ENCODE measurements around the gene LRRC10. TPM values are rescaled to one million over a fixed set of nuclear protein-coding genes. Genes with fewer than 3 reads are reported as not detected.

Gene LRRC10
- total and polyA plus RNA-seq, 5 donors, result 3.2 to 22.2 (median 21.1) TPM

DNA sequence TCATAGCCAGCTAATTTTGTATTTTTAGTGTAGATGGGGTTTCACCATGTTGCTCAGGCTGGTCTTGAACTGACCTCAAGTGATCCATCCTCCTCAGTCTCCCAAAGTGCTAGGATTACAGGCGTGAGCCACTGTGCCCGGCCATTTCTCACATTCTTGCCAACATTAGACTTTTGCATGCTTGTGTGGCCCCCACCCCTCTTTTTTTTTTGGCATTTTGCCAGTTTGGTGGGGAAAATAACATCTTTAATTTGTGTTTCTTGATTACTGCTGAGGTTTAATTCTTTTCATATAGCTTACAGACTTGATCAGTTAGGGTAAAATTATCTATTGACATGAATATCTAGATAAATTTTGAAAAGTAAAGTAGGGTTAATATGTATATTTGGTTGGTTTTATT is 21.6 kb downstream of the LRRC10 start:
- Histone ChIP-seq H3K4me1 (ENCODE audit: control insufficient read depth, insufficient read depth, low read length) (peaks cover 3% of the 10 kb centered on the region), H3K27me3 (ENCODE audit: control insufficient read depth, insufficient read depth) (no peaks in the 10 kb centered on the region), H3K9me3 (ENCODE audit: control insufficient read depth, low read length) (no peaks in the 10 kb centered on the region), H3K27ac (ENCODE audit: low read length) (no peak overlapping the region), H3K4me3 (ENCODE audit: low read length) (no peak overlapping the region)
- intact Hi-C loops (cut with DNase I), result no loop called here
- DNase-seq (no peak), ATAC-seq (no peak)
- WGBS, result 81% methylated on average over 2 of the region's 2 CpGs

DNA sequence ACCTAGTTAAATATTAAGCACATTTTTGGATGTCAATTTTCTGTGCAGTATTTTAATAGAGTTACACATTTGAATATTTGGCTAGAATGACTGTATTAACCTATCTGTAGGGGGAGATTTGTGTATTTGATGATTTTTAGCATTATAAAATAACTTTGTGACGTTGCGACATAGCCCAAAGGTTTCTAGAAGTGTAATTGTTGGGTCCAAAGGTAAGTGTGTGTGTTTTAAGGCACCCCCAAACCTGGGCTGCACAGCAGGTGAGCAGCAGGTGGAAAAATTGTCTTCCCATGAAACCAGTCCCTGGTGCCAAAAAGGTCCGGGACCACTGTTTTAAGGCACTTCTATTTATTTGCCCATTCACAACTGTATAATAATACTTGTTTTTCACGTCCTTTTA is 22.2 kb downstream of the LRRC10 start:
- Histone ChIP-seq H3K9me3 (ENCODE audit: control insufficient read depth, low read length) (no peaks in the 10 kb centered on the region), H3K4me1 (ENCODE audit: control insufficient read depth, insufficient read depth, low read length) (peaks cover 3% of the 10 kb centered on the region), H3K4me3 (ENCODE audit: low read length) (no peak overlapping the region), H3K27ac (ENCODE audit: low read length) (no peak overlapping the region), H3K27me3 (ENCODE audit: control insufficient read depth, insufficient read depth) (no peaks in the 10 kb centered on the region)
- DNase-seq (no peak), ATAC-seq (no peak)
- WGBS, result 91% methylated on average over 4 of the region's 4 CpGs
- intact Hi-C loops (cut with DNase I), result no loop called here

DNA sequence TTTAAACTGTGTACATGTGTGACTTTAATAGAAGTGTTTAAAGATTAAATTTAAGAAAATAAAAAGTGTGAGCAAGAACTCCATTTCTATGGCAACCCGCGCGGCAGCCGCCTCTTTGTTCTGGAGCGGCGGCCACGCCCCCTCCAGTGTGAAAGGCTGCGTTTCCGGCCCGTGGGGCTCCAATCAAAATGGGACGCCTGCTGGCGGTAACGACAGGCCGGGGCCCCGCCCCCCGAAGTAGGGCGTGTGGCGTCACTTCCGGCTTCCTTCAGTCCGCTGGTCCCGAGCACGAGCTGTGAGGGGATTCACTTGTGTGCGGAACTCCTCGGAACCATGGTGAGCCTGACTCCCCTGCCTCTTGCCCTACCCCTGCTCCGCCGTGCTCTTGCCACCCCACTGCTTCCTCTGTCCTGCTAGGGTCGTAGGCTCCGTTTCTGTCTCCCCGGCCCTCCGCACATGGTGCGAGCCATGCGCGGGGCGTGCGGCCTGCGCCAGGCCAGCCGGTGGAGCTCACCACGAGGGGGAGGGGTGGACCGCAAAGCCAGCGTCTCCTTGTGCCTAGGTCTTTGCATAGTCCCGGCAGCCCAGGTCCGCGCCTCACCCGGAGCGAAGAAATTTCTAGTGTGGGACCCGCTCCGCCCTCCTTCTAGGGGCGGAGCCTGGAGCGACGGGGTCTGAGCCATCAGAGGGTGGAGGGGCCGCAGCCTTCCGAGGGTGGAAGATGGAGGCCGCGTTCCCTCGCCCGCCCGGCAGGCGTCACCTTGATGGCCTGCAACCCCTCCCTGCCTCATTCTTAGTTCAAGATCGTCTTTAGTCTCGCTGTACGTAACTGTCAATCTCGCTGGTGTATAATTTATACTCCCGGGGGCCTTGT is 25.3 kb downstream of the LRRC10 start, which contains the start of gene CCT2:
Gene CCT2 (plus strand): TSS at position 271 of the 874 bp plus-strand sequence. CDS start 63 bp downstream, at position 334.
- intact Hi-C loops (cut with DNase I), result no loop called here
- Histone ChIP-seq H3K4me3 (ENCODE audit: low read length) (peak within 1 kb of the TSS; percentile 63), H3K9me3 (ENCODE audit: control insufficient read depth, low read length) (no peaks in the 10 kb centered on the region), H3K27me3 (ENCODE audit: control insufficient read depth, insufficient read depth) (no peaks in the 10 kb centered on the region), H3K4me1 (ENCODE audit: control insufficient read depth, insufficient read depth, low read length) (peaks cover 3% of the 10 kb centered on the region), H3K27ac (ENCODE audit: low read length) (peak within 1 kb of the TSS; percentile 49)
- DNase-seq, result peak; percentile 98 to 99 (median 99)
- under 1% methylated on average over 63 of the region's 63 CpGs for WGBS
- peak; percentile 99 to 100 for ATAC-seq

DNA sequence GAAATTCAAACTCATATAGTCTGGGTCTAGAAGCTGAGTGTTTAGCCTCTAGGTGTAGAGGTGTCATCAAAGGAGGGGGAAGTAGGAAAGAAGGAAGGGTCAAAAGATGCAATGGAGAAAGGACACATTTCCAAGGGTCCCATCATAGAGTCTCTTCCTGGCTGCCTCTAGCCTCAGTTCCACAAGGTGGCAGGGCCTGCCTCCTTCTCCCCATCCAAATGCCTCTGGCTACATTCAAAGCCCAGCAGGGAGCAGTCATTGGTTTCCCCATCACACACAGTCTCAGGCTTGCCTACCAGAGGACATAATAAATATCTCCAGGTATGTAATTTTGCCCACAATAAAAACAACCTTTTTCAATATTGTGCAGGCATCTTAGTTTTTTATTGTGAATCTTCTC is 27.5 kb downstream of the LRRC10 start:
- DNase-seq (no peak), ATAC-seq (no peak)
- peaks cover 3% of the 10 kb centered on the region for H3K4me1 ChIP-seq (ENCODE audit: control insufficient read depth, insufficient read depth, low read length)
- H3K27ac ChIP-seq (ENCODE audit: low read length), result no peak overlapping the region
- intact Hi-C loops (cut with DNase I), result no loop called here
- H3K4me3 ChIP-seq (ENCODE audit: low read length), result no peak overlapping the region
- no peaks in the 10 kb centered on the region for H3K27me3 ChIP-seq (ENCODE audit: control insufficient read depth, insufficient read depth)
- H3K9me3 ChIP-seq (ENCODE audit: control insufficient read depth, low read length), result no peaks in the 10 kb centered on the region

DNA sequence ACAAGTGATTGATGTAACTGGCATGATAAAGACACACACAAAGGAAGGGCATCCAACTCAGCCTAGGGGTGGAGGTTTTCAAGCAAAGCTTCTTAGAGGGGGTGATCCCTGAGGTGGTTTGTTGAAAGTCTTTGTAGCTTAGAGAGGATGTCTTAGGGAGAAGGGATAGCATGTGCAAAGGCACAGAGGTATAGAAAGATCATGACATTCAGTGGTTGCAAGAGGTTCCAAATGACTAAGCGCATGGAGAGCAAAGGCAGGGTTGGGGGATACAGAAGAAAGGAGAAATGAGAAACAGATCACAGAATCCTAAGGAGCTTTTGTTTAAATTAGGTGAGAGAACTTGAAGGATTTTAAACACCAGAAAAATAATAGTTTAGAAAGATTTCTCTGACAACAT is 30.6 kb downstream of the LRRC10 start:
- DNase-seq (no peak), ATAC-seq (no peak)
- no peaks in the 10 kb centered on the region for H3K27me3 ChIP-seq (ENCODE audit: control insufficient read depth, insufficient read depth)
- H3K4me3 ChIP-seq (ENCODE audit: low read length), result no peak overlapping the region
- intact Hi-C loops (cut with DNase I), result no loop called here
- H3K27ac ChIP-seq (ENCODE audit: low read length), result no peak overlapping the region
- H3K9me3 ChIP-seq (ENCODE audit: control insufficient read depth, low read length), result no peaks in the 10 kb centered on the region
- WGBS, result 97% methylated on average over 1 of the region's 1 CpG
- H3K4me1 ChIP-seq (ENCODE audit: control insufficient read depth, insufficient read depth, low read length), result no peaks in the 10 kb centered on the region

DNA sequence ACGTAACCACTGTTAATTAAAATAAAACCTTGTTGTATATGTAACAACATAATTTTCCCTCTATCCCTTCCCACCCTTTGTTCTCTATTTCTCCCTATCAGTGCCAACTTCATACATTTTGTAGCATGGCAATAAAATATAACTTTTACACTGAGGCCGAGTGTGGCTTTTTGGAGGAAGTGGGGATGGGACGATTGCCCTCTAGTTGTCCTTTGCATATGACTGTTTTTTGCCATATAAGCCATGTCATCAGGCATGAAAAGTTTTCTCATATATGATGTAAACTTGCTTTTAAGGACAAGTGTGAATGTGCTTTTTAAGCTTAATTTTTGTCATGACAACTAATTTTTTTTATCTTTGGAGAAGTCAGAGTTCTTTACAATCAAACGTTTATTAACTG is 31.7 kb downstream of the LRRC10 start:
- intact Hi-C loops (cut with DNase I), result loop anchor here in 3 of 4 donors (10.0 kb wide), 2 partner anchors 164 to 194 kb away; no protein-coding TSS in a partner anchor

DNA sequence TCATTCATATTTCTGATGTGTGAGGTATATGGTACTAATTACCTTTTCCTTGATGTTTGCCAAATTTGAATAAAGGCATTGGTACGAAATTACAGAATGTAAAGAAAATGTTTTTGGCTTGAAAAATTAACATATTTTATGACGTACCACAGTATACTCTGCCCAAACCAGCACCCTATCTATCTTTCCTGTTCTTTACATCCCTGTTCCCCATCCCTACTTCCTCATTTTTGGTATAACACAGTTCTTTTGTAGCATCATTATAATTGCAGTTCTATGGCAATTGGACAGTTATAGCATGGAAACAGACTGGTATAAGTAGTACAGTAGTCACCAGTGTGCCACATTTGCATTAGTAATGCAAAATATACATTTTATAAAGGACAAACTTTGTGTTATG is 32.4 kb downstream of the LRRC10 start:
- no peak overlapping the region for H3K27ac ChIP-seq (ENCODE audit: low read length)
- DNase-seq (no peak), ATAC-seq (no peak)
- WGBS, result 81% methylated on average over 2 of the region's 2 CpGs
- intact Hi-C loops (cut with DNase I), result loop anchor here in 3 of 4 donors (10.0 kb wide), 2 partner anchors 163 to 193 kb away; no protein-coding TSS in a partner anchor
- H3K4me1 ChIP-seq (ENCODE audit: control insufficient read depth, insufficient read depth, low read length), result no peaks in the 10 kb centered on the region
- no peaks in the 10 kb centered on the region for H3K9me3 ChIP-seq (ENCODE audit: control insufficient read depth, low read length)
- no peaks in the 10 kb centered on the region for H3K27me3 ChIP-seq (ENCODE audit: control insufficient read depth, insufficient read depth)
- no peak overlapping the region for H3K4me3 ChIP-seq (ENCODE audit: low read length)

More for the DNA sequence above, 31.7 kb downstream of the LRRC10 start:
- H3K4me3 ChIP-seq (ENCODE audit: low read length), result no peak overlapping the region
- no peaks in the 10 kb centered on the region for H3K9me3 ChIP-seq (ENCODE audit: control insufficient read depth, low read length)
- no peaks in the 10 kb centered on the region for H3K4me1 ChIP-seq (ENCODE audit: control insufficient read depth, insufficient read depth, low read length)
- 79% methylated on average over 4 of the region's 4 CpGs for WGBS
- H3K27me3 ChIP-seq (ENCODE audit: control insufficient read depth, insufficient read depth), result no peaks in the 10 kb centered on the region
- no peak overlapping the region for H3K27ac ChIP-seq (ENCODE audit: low read length)
- DNase-seq (no peak), ATAC-seq (no peak)

DNA sequence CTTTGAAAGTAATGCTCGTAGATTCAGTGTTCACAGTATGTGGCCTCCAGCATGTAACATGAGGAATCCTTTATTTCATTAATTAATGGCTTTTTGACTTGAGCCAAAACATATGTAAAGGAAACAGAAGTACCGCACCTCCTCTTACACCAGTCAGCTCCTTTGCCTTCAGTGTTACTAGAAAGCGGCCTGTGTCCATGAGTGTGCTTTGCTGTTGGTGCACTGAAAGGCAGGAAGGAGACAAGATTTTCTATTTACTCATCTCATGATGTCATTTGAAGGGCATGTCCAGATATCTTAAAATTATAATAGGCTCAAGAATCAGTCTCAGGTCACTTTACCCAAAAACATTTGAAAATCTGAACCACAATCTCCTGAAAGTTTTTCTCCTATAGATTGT is 35.4 kb downstream of the LRRC10 start:
- Histone ChIP-seq H3K27me3 (ENCODE audit: control insufficient read depth, insufficient read depth) (no peaks in the 10 kb centered on the region), H3K27ac (ENCODE audit: low read length) (no peak overlapping the region), H3K4me3 (ENCODE audit: low read length) (no peak overlapping the region), H3K4me1 (ENCODE audit: control insufficient read depth, insufficient read depth, low read length) (no peaks in the 10 kb centered on the region), H3K9me3 (ENCODE audit: control insufficient read depth, low read length) (no peaks in the 10 kb centered on the region)
- DNase-seq, result no peak
- no peak for ATAC-seq
- 96% methylated on average over 3 of the region's 3 CpGs for WGBS
- intact Hi-C loops (cut with DNase I), result loop anchor here in 3 of 4 donors (10.0 kb wide), 2 partner anchors 161 to 191 kb away; no protein-coding TSS in a partner anchor

DNA sequence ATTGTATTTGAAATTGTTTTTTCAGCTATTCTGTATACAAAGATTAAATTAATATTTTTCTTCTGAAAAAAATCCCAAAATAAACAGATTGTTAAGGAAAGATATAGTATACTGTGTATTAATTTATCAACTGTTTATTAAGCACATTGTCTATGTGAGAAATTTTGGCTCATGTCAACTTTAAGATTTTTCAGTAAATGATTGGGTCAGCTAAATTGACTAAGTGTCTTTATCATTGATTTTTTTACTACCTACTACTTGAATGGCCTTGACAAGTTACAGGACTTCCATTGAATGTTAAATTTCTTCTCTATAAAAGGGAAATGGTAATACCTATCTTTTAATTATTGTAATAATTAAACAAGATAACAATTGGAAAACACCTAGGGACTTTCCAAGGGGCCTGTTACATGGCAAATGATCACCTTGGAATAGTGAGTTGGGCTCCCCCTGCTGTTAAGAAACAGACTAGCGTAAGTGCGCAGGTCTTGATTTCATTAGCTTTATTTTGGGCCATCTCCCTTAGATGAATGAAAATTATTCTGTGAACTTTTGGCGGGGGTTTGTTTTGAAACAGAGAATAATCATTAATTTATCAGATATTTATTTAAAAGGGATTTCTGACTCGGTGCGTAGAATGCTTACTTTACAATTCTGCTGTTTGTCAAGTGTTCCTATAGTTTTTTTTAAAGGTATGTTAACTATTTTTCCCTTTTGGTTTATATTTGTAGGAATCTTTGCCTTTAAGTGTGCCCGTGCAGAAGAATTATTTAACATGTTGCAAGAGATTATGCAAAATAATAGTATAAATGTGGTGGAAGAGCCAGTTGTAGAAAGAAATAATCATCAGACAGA is 39.9 kb downstream of the LRRC10 start:
- ATAC-seq, result peak; percentile 56 to 64
- H3K4me1 ChIP-seq (ENCODE audit: control insufficient read depth, insufficient read depth, low read length), result no peaks in the 10 kb centered on the region
- WGBS, result 48% methylated on average over 6 of the region's 6 CpGs

DNA sequence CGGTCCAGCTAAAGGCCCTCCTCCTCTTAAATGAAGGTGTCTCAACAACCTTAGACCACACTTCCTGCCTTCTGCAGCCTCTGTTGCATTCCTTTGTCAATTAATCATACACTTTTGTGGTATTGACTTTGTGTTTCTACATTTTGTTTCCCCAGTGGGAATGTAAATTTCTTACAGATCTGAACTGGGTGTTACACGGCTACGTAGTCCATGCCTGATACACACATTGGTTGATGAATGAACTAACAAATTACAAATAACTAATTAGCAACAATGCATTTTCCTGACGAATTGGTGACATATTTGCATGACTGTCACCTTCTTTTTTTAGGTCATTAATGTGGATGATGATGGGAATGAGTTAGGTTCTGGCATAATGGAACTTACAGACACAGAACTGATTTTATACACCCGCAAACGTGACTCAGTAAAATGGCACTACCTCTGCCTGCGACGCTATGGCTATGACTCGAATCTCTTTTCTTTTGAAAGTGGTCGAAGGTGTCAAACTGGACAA is 40.6 kb downstream of the LRRC10 start:
- ATAC-seq (no peak), DNase-seq (no peak)
- intact Hi-C loops (cut with DNase I), result loop anchor here (5.0 to 10.0 kb wide), 5 partner anchors 95 to 185 kb away; partner anchors contain the start of gene FRS2 (in 2 of the 4)
- no peak overlapping the region for H3K27ac ChIP-seq (ENCODE audit: low read length)
- no peaks in the 10 kb centered on the region for H3K9me3 ChIP-seq (ENCODE audit: control insufficient read depth, low read length)
- H3K27me3 ChIP-seq (ENCODE audit: control insufficient read depth, insufficient read depth), result no peaks in the 10 kb centered on the region
- no peak overlapping the region for H3K4me3 ChIP-seq (ENCODE audit: low read length)
- H3K4me1 ChIP-seq (ENCODE audit: control insufficient read depth, insufficient read depth, low read length), result no peaks in the 10 kb centered on the region
- WGBS, result 93% methylated on average over 10 of the region's 10 CpGs

More for the DNA sequence above, 39.9 kb downstream of the LRRC10 start:
- Histone ChIP-seq H3K4me3 (ENCODE audit: low read length) (no peak overlapping the region), H3K27me3 (ENCODE audit: control insufficient read depth, insufficient read depth) (no peaks in the 10 kb centered on the region), H3K9me3 (ENCODE audit: control insufficient read depth, low read length) (no peaks in the 10 kb centered on the region), H3K27ac (ENCODE audit: low read length) (no peak overlapping the region)
- DNase-seq, result peak in 2 of 3 donors; percentile 20 to 59
- intact Hi-C loops (cut with DNase I), result loop anchor here (5.0 to 10.0 kb wide), 3 partner anchors 98 to 186 kb away; partner anchors contain the start of gene FRS2 (in 1 of the 4)

Data from right cardiac atrium (tissue), 5 donors.